Measurements from ENCODE around the gene ARHGAP8. TPM values are rescaled to one million over a fixed set of nuclear protein-coding genes. Genes with fewer than 3 reads are reported as not detected.

Gene ARHGAP8
- total and polyA plus RNA-seq, 2 donors (not counting 1 experiment from before 2014, with no cell fraction given), result 0.37 TPM; not detected in 1

DNA sequence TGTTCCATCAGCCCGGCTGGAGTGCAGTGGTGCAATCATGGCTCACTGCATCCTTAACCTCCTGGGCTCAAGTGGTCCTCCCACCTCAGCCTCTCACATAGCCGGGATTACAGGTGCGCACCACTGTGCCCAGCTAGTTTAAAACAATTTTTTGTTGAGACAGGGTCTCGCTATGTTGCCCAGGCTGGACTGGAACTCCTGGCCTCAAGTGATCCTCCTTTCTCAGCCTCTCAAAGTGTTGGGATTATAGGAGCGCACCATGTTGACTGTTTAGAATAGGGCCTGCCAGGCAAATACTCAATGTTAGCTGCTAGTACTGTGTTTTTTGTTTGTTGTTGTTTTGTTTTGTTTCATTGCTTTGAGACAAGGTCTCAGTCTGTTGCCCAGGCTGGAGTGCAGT lies 66.4 kb downstream of the ARHGAP8 start:
- Histone ChIP-seq H3K4me1 (ENCODE audit: control insufficient read depth in 2 of 2, insufficient read depth in 2 of 2, low read length in 2 of 2) (peaks cover 0 to 3% of the 10 kb centered on the region in 2 donors), H3K27ac (ENCODE audit: low read length in 2 of 2) (no peak overlapping the region), H4K20me1 (ENCODE audit: control insufficient read depth, insufficient read depth, low read length, poor library complexity, severe bottlenecking) (no peaks in the 10 kb centered on the region), H3K4me3 (ENCODE audit: control extremely low read depth in 1 of 5, extremely low read depth in 1 of 5, insufficient read depth in 1 of 5, low read depth in 2 of 5, low read length in 4 of 5) (no peak overlapping the region), H3K9me3 (ENCODE audit: control extremely low read depth in 1 of 3, control insufficient read depth in 2 of 3, insufficient read depth in 1 of 3, low read length in 2 of 3) (peaks cover 0 to 7% (median 0%) of the 10 kb centered on the region in 3 donors), H3K36me3 (replicated peaks in 1 of 2; ENCODE audit: control extremely low read depth in 1 of 2, control insufficient read depth in 1 of 2, extremely low read depth in 1 of 2, insufficient read depth in 2 of 2, low read length in 1 of 2) (no peaks in the 10 kb centered on the region), H2AFZ (ENCODE audit: insufficient read depth, low read depth, low read length, poor library complexity, severe bottlenecking) (no peak overlapping the region), H3K79me2 (ENCODE audit: control insufficient read depth, insufficient read depth, low read length) (no peaks in the 10 kb centered on the region), H3K9ac (ENCODE audit: low read length) (no peak overlapping the region), H3K27me3 (replicated peaks in 1 of 4; ENCODE audit: control extremely low read depth in 1 of 4, control insufficient read depth in 3 of 4, insufficient read depth in 4 of 4, low read length in 3 of 4) (no peaks in the 10 kb centered on the region), H3K4me2 (replicated peaks; ENCODE audit: low read depth, low read length, poor library complexity, severe bottlenecking) (no peak overlapping the region)
- no peak for ATAC-seq (ENCODE audit: low read depth)
- 70% methylated on average over 2 of the region's 5 CpGs for WGBS (ENCODE audit: insufficient coverage)
- Mint-ChIP-seq H3K27ac (no peak overlapping the region), H3K4me1 (no peaks in the 10 kb centered on the region), H3K27me3 (peaks cover 12% of the 10 kb centered on the region), H3K4me3 (no peak overlapping the region), H3K9me3 (ENCODE audit: insufficient read depth) (no peaks in the 10 kb centered on the region)
- ChIA-PET CTCF (no interaction called here), POLR2A (no interaction called here)
- TF ChIP-seq, protein P1, sequence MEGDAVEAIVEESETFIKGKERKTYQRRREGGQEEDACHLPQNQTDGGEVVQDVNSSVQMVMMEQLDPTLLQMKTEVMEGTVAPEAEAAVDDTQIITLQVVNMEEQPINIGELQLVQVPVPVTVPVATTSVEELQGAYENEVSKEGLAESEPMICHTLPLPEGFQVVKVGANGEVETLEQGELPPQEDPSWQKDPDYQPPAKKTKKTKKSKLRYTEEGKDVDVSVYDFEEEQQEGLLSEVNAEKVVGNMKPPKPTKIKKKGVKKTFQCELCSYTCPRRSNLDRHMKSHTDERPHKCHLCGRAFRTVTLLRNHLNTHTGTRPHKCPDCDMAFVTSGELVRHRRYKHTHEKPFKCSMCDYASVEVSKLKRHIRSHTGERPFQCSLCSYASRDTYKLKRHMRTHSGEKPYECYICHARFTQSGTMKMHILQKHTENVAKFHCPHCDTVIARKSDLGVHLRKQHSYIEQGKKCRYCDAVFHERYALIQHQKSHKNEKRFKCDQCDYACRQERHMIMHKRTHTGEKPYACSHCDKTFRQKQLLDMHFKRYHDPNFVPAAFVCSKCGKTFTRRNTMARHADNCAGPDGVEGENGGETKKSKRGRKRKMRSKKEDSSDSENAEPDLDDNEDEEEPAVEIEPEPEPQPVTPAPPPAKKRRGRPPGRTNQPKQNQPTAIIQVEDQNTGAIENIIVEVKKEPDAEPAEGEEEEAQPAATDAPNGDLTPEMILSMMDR (IDR thresholded peaks at IDR 0.05), result no peak
- no peak for TF ChIP-seq EZH2 (IDR thresholded peaks at IDR 0.05; ENCODE audit: borderline replicate concordance, insufficient read depth, low read depth, low read length, poor library complexity, severe bottlenecking)
- DNase-seq, result no peak
- intact Hi-C loops (cut with micrococcal nuclease), result no loop called here

DNA sequence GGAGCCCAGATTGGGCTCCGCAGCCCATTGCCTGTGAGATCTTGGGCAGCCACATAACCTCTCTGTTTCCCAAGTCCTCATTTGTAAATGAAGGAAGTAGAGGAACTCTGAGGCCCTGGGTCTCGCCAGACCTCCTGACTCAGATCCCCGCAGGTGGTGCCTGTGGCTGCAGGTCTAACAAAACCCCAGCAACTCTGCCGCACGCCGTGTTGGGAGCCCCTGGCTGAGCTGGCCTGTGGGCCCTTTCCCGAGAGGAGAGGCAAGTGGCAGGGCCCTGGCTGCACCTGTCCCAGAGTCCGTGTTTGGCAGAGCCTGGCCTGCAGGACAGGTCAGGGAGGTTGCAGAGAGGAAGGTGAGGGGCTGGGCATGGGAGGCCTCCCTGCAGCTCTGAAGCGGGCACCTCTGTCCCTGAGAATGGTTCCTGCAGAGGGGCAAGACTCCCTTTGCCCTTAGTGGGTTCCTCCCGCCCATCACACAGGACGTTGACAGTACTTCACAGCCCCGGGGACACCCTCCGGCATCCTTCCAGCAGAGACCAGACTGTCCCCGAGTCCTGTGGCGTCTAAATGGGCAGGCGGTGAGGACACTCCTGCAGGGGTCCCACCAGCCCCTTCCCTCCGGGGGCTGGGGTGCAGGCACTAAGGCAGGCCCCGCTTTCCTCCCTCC lies 67.7 kb downstream of the ARHGAP8 start:
- peaks cover 0 to 4% (median 0%) of the 10 kb centered on the region in 3 donors for H3K9me3 ChIP-seq (ENCODE audit: control extremely low read depth in 1 of 3, control insufficient read depth in 2 of 3, insufficient read depth in 1 of 3, low read length in 2 of 3)
- no peaks in the 10 kb centered on the region for H4K20me1 ChIP-seq (ENCODE audit: control insufficient read depth, insufficient read depth, low read length, poor library complexity, severe bottlenecking)
- no peaks in the 10 kb centered on the region for H3K27me3 ChIP-seq (replicated peaks in 1 of 4; ENCODE audit: control extremely low read depth in 1 of 4, control insufficient read depth in 3 of 4, insufficient read depth in 4 of 4, low read length in 3 of 4)
- no peak overlapping the region for H3K4me3 ChIP-seq (ENCODE audit: control extremely low read depth in 1 of 5, extremely low read depth in 1 of 5, insufficient read depth in 1 of 5, low read depth in 2 of 5, low read length in 4 of 5)
- H3K27ac Mint-ChIP-seq, result no peak overlapping the region
- intact Hi-C loops (cut with micrococcal nuclease), result no loop called here
- peaks cover 12% of the 10 kb centered on the region for H3K27me3 Mint-ChIP-seq
- no peaks in the 10 kb centered on the region for H3K36me3 ChIP-seq (replicated peaks in 1 of 2; ENCODE audit: control extremely low read depth in 1 of 2, control insufficient read depth in 1 of 2, extremely low read depth in 1 of 2, insufficient read depth in 2 of 2, low read length in 1 of 2)
- no peak overlapping the region for H2AFZ ChIP-seq (ENCODE audit: insufficient read depth, low read depth, low read length, poor library complexity, severe bottlenecking)
- peaks cover 0 to 3% of the 10 kb centered on the region in 2 donors for H3K4me1 ChIP-seq (ENCODE audit: control insufficient read depth in 2 of 2, insufficient read depth in 2 of 2, low read length in 2 of 2)
- H3K4me3 Mint-ChIP-seq, result no peak overlapping the region
- ChIA-PET POLR2A (no interaction called here), CTCF (no interaction called here)
- ATAC-seq (ENCODE audit: low read depth) (no peak), DNase-seq (no peak)
- no peak overlapping the region for H3K4me2 ChIP-seq (replicated peaks; ENCODE audit: low read depth, low read length, poor library complexity, severe bottlenecking)
- no peak for TF ChIP-seq EZH2 (IDR thresholded peaks at IDR 0.05; ENCODE audit: borderline replicate concordance, insufficient read depth, low read depth, low read length, poor library complexity, severe bottlenecking)
- TF ChIP-seq, protein P1 (IDR thresholded peaks at IDR 0.05), result no peak
- 79% methylated on average over 16 of the region's 18 CpGs for WGBS (ENCODE audit: insufficient coverage)
- H3K79me2 ChIP-seq (ENCODE audit: control insufficient read depth, insufficient read depth, low read length), result no peaks in the 10 kb centered on the region
- H3K9me3 Mint-ChIP-seq (ENCODE audit: insufficient read depth), result no peaks in the 10 kb centered on the region
- no peaks in the 10 kb centered on the region for H3K4me1 Mint-ChIP-seq
- H3K9ac ChIP-seq (ENCODE audit: low read length), result no peak overlapping the region
- no peak overlapping the region for H3K27ac ChIP-seq (ENCODE audit: low read length in 2 of 2)

Data from B cell (primary cell).